ENCODE data around the gene ATR. TPM values are rescaled to one million over a fixed set of nuclear protein-coding genes. Genes with fewer than 3 reads are reported as not detected.
"Not testable (repeated sequence)": the region's sequence is repeated elsewhere in the genome, so short reads cannot be mapped to it uniquely, and the experiment has no call there.

ATR gene
- total RNA-seq, 2 donors from 2014 or later: 13.9 to 20.3 TPM

GRCh38 chr3:142447852-142448823 lies 130.4 kb downstream of the ATR start, which contains the start of gene XRN1:
TSS of gene XRN1 (minus strand) at chr3:142448037. CDS start at chr3:142447944, 93 bp downstream.
- H3K36me3 ChIP-seq: no peaks in the 10 kb centered on the region
- H3K4me1 ChIP-seq: peaks cover 7% of the 10 kb centered on the region
- peak within 1 kb of the TSS; percentile 97 for H3K27ac ChIP-seq
- intact Hi-C loops (cut with DNase I): no loop called here
- H3K9me3 ChIP-seq: no peaks in the 10 kb centered on the region
- DNase-seq: peak; percentile 96
- H3K27me3 ChIP-seq: no peaks in the 10 kb centered on the region
- H3K9ac ChIP-seq (ENCODE audit: low read depth in 2 of 2, low read length in 2 of 2): peak within 1 kb of the TSS; percentile 99 to 100
- peak within 1 kb of the TSS; percentile 80 for H3K4me3 ChIP-seq
- TF ChIP-seq, protein P1, sequence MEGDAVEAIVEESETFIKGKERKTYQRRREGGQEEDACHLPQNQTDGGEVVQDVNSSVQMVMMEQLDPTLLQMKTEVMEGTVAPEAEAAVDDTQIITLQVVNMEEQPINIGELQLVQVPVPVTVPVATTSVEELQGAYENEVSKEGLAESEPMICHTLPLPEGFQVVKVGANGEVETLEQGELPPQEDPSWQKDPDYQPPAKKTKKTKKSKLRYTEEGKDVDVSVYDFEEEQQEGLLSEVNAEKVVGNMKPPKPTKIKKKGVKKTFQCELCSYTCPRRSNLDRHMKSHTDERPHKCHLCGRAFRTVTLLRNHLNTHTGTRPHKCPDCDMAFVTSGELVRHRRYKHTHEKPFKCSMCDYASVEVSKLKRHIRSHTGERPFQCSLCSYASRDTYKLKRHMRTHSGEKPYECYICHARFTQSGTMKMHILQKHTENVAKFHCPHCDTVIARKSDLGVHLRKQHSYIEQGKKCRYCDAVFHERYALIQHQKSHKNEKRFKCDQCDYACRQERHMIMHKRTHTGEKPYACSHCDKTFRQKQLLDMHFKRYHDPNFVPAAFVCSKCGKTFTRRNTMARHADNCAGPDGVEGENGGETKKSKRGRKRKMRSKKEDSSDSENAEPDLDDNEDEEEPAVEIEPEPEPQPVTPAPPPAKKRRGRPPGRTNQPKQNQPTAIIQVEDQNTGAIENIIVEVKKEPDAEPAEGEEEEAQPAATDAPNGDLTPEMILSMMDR (IDR thresholded peaks at IDR 0.05): no peak

DNA sequence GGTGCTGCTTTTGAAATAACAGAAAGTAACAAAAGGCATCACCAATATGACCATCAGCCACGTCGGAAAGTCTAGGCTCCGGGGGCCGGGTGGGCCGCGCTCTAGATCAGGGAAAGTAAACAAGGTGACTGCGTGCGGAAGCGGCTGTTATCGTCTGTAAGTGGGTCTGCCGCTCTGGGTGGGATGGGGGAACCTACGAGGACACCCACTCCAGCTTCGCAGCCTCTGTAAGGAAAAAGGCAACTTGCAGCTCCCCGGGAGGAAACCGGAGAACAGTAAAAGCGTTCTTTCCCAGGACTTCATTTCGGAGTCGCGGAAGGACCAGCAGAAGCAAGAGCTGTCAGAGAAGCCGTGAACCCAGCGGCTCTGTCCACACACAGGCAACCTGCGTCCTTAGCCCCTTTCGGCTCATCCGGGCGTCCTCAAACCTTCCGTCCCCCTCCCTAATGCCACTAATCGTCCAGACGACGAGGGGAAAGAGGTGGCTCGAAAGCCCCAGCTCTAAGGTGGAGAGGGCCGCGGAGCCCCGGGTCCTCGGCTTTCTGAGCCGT lies 131.2 kb downstream of the ATR start:
- Histone ChIP-seq H3K27ac (peak overlapping the region; percentile 97), H3K27me3 (no peaks in the 10 kb centered on the region), H3K9me3 (no peaks in the 10 kb centered on the region), H3K4me1 (peaks cover 7% of the 10 kb centered on the region), H3K4me3 (peak overlapping the region; percentile 80), H3K9ac (ENCODE audit: low read depth in 2 of 2, low read length in 2 of 2) (peak overlapping the region; percentile 99 to 100), H3K36me3 (no peaks in the 10 kb centered on the region)
- peak; percentile 56 for DNase-seq
- intact Hi-C loops (cut with DNase I): no loop called here
- TF ChIP-seq, protein P1 (IDR thresholded peaks at IDR 0.05): no peak

- peaks cover 7% of the 10 kb centered on the region for H3K4me1 ChIP-seq
- intact Hi-C loops (cut with DNase I): no loop called here
- peak; percentile 47 for DNase-seq
- peak overlapping the region; percentile 97 for H3K27ac ChIP-seq
- H3K9ac ChIP-seq (ENCODE audit: low read depth in 2 of 2, low read length in 2 of 2): peak overlapping the region in 1 of 2 donors; percentile 60
- H3K27me3 ChIP-seq: no peaks in the 10 kb centered on the region
- no peaks in the 10 kb centered on the region for H3K36me3 ChIP-seq
- peak overlapping the region; percentile 80 for H3K4me3 ChIP-seq
- H3K9me3 ChIP-seq: no peaks in the 10 kb centered on the region
- TF ChIP-seq, protein P1 (IDR thresholded peaks at IDR 0.05): no peak
Observed at GRCh38 chr3:142445816-142446254, 132.7 kb downstream of the ATR start.

DNA sequence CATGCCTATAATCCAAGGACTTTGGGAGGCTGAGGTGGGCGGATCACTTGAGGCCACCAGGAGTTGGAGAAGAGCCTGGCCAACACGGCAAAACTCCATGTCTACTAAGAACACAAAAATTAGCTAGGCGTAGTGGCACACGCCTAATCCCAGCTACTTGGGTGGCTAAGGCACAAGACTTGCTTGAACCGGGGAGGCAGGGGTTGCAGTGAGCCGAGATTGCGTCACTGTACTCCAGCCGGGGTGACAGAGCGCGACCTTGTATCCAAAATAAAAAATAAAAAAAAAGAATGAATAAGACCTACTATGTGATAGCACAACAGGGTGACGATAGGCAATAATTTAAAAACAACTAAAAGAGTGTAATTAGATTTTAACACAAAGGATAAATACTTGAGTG lies 134.2 kb downstream of the ATR start:
- TF ChIP-seq, protein P1 (IDR thresholded peaks at IDR 0.05): no peak
- intact Hi-C loops (cut with DNase I): no loop called here
- no peaks in the 10 kb centered on the region for H3K27me3 ChIP-seq
- no peak overlapping the region for H3K27ac ChIP-seq
- no peaks in the 10 kb centered on the region for H3K9me3 ChIP-seq
- DNase-seq: no peak
- H3K9ac ChIP-seq (ENCODE audit: low read depth in 2 of 2, low read length in 2 of 2): no peak overlapping the region
- H3K4me1 ChIP-seq: peaks cover 7% of the 10 kb centered on the region
- H3K4me3 ChIP-seq: no peak overlapping the region
- H3K36me3 ChIP-seq: no peaks in the 10 kb centered on the region

DNA sequence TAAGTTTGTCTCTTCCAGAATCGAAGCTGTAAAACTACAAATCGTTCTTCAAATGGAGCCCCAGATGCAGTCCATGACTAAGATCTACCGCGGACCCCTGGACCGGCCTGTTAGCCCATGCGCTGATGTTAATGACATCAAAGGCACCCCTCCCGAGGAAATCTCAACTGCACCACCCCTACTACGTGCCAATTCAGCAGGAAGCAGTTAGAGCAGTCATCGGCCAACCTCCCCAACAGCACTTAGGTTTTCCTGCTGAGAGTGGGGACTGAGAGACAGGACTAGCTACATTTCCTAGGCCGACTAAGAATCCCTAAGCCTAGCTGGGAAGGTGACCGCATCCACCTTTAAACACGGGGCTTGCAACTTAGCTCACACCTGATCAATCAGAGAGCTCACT lies 135.5 kb downstream of the ATR start:
- H3K9me3 ChIP-seq; H3K4me3 ChIP-seq; H3K4me1 ChIP-seq; intact Hi-C loops (cut with DNase I); H3K27ac ChIP-seq; H3K36me3 ChIP-seq; H3K9ac ChIP-seq (ENCODE audit: low read depth in 2 of 2, low read length in 2 of 2); H3K27me3 ChIP-seq; DNase-seq: not testable (repeated sequence)

- H3K4me1 ChIP-seq; DNase-seq; H3K36me3 ChIP-seq; intact Hi-C loops (cut with DNase I); H3K9ac ChIP-seq (ENCODE audit: low read depth in 2 of 2, low read length in 2 of 2); H3K27ac ChIP-seq; H3K9me3 ChIP-seq; H3K4me3 ChIP-seq; H3K27me3 ChIP-seq: not testable (repeated sequence)
Observed at GRCh38 chr3:142439499-142440220, 138.9 kb downstream of the ATR start.

- intact Hi-C loops (cut with DNase I); H3K9me3 ChIP-seq; H3K4me1 ChIP-seq; DNase-seq; H3K27ac ChIP-seq; H3K4me3 ChIP-seq; H3K27me3 ChIP-seq; H3K9ac ChIP-seq (ENCODE audit: low read depth in 2 of 2, low read length in 2 of 2); H3K36me3 ChIP-seq: not testable (repeated sequence)
Observed at GRCh38 chr3:142438096-142438495, 140.4 kb downstream of the ATR start.
